ENCODE measurements around the gene PYGL.
"Not testable (repeated sequence)": the region's sequence is repeated elsewhere in the genome, so short reads cannot be mapped to it uniquely, and the experiment has no call there.

Gene PYGL

GRCh38 chr14:50954811-50955372 is 10.6 kb upstream of the PYGL start:
- DNase-seq (ENCODE audit: low read depth): no peak

GRCh38 chr14:50953502-50953901 is 9.2 kb upstream of the PYGL start:
- DNase-seq (ENCODE audit: low read depth): no peak

- no peak for DNase-seq (ENCODE audit: low read depth)
Measured at GRCh38 chr14:50951032-50951431, 6.7 kb upstream of the PYGL start.

GRCh38 chr14:50948205-50948604 is 3.9 kb upstream of the PYGL start:
- no peak for DNase-seq (ENCODE audit: low read depth)

GRCh38 chr14:50947446-50947845 is 3.2 kb upstream of the PYGL start:
- no peak for DNase-seq (ENCODE audit: low read depth)

- DNase-seq (ENCODE audit: low read depth): no peak
Measured at GRCh38 chr14:50946234-50946935, 2.1 kb upstream of the PYGL start.

GRCh38 chr14:50944647-50945413 is 547 bp upstream of the PYGL start:
- no peak for DNase-seq (ENCODE audit: low read depth)

GRCh38 chr14:50943261-50943942 is 881 bp downstream of the PYGL start:
- DNase-seq (ENCODE audit: low read depth): no peak

GRCh38 chr14:50941638-50942037 is 2.6 kb downstream of the PYGL start:
- DNase-seq (ENCODE audit: low read depth): not testable (repeated sequence)

- no peak for DNase-seq (ENCODE audit: low read depth)
Measured at GRCh38 chr14:50941151-50941550, 3.1 kb downstream of the PYGL start.

- DNase-seq (ENCODE audit: low read depth): no peak
Measured at GRCh38 chr14:50937800-50938199, 6.5 kb downstream of the PYGL start.

GRCh38 chr14:50937325-50937724 is 7.0 kb downstream of the PYGL start:
- no peak for DNase-seq (ENCODE audit: low read depth)

GRCh38 chr14:50936882-50937281 is 7.4 kb downstream of the PYGL start:
- DNase-seq (ENCODE audit: low read depth): no peak

GRCh38 chr14:50936016-50936340 is 8.3 kb downstream of the PYGL start:
- no peak for DNase-seq (ENCODE audit: low read depth)

- DNase-seq (ENCODE audit: low read depth): no peak
Measured at GRCh38 chr14:50935126-50936015, 8.9 kb downstream of the PYGL start.

GRCh38 chr14:50932592-50933495 is 11.4 kb downstream of the PYGL start:
- DNase-seq (ENCODE audit: low read depth): no peak

- no peak for DNase-seq (ENCODE audit: low read depth)
Measured at GRCh38 chr14:50932156-50932555, 12.1 kb downstream of the PYGL start.

GRCh38 chr14:50931559-50931958 is 12.7 kb downstream of the PYGL start:
- no peak for DNase-seq (ENCODE audit: low read depth)

GRCh38 chr14:50929506-50929905 is 14.8 kb downstream of the PYGL start:
- no peak for DNase-seq (ENCODE audit: low read depth)

GRCh38 chr14:50928002-50928635 is 16.2 kb downstream of the PYGL start:
- DNase-seq (ENCODE audit: low read depth): no peak

Measured in stimulated activated CD8-positive, alpha-beta memory T cell treated with anti-CD3 and anti-CD28 coated beads, Interleukin-7, amount 100 ng/mL, for 24 hours (primary cell).